ENCODE data around the gene FBXO9.
A peak's percentile ranks its signal among the peaks of the same experiment; 100 is the strongest.

FBXO9 gene

GRCh38 chr6:53095716-53096115 is 30.5 kb downstream of the FBXO9 start:
- DNase-seq: no peak

- DNase-seq: no peak
Observed at GRCh38 chr6:53100561-53100960, 35.4 kb downstream of the FBXO9 start.

GRCh38 chr6:53101006-53101405 is 35.8 kb downstream of the FBXO9 start:
- no peak for DNase-seq

GRCh38 chr6:53103993-53104675 is 38.9 kb downstream of the FBXO9 start:
- DNase-seq: no peak

GRCh38 chr6:53104916-53105315 is 39.7 kb downstream of the FBXO9 start:
- no peak for DNase-seq

- no peak for DNase-seq
Observed at GRCh38 chr6:53107091-53107490, 41.9 kb downstream of the FBXO9 start.

- DNase-seq: peak; percentile 17
Observed at GRCh38 chr6:53109612-53110011, 44.4 kb downstream of the FBXO9 start.

- DNase-seq: no peak
Observed at GRCh38 chr6:53111865-53112264, 46.7 kb downstream of the FBXO9 start.

- DNase-seq: no peak
Observed at GRCh38 chr6:53112404-53112803, 47.2 kb downstream of the FBXO9 start.

- DNase-seq: no peak
Observed at GRCh38 chr6:53112871-53113270, 47.7 kb downstream of the FBXO9 start.

GRCh38 chr6:53113742-53114141 is 48.5 kb downstream of the FBXO9 start:
- no peak for DNase-seq

- no peak for DNase-seq
Observed at GRCh38 chr6:53115113-53115512, 49.9 kb downstream of the FBXO9 start.

- DNase-seq: no peak
Observed at GRCh38 chr6:53115741-53116140, 50.5 kb downstream of the FBXO9 start.

GRCh38 chr6:53119349-53119748 is 54.1 kb downstream of the FBXO9 start:
- DNase-seq: no peak

- no peak for DNase-seq
Observed at GRCh38 chr6:53119772-53120409, 54.7 kb downstream of the FBXO9 start.

GRCh38 chr6:53124131-53124800 is 59.1 kb downstream of the FBXO9 start:
- DNase-seq: no peak

- DNase-seq: no peak
Observed at GRCh38 chr6:53125276-53125675, 60.1 kb downstream of the FBXO9 start.

- DNase-seq: no peak
Observed at GRCh38 chr6:53128842-53129241, 63.6 kb downstream of the FBXO9 start.

GRCh38 chr6:53130569-53131290 is 65.5 kb downstream of the FBXO9 start:
- DNase-seq: no peak

GRCh38 chr6:53133961-53134360 is 68.8 kb downstream of the FBXO9 start:
- no peak for DNase-seq

GRCh38 chr6:53134601-53135235 is 69.5 kb downstream of the FBXO9 start:
- no peak for DNase-seq

GRCh38 chr6:53136000-53136609 is 70.9 kb downstream of the FBXO9 start:
- DNase-seq: no peak
